H1 (cell line): ENCODE data around the gene DCLK1. TPM values are rescaled to one million over a fixed set of nuclear protein-coding genes. Genes with fewer than 3 reads are reported as not detected.
A peak's percentile ranks its signal among the peaks of the same experiment; 100 is the strongest.

Source experiments
- CTCF ChIA-PET: fragments of 300-600 bp; sonication (Branson Sonifier 250); formaldehyde crosslinking; loops from one replicate; lab custom pipeline; 2021; ENCODE audit not compliant: partially characterized antibody; lab: Charles Lee
- POLR2A ChIA-PET: fragments of 300-600 bp; sonication (Branson Sonifier 250); formaldehyde crosslinking; loops from one replicate; lab custom pipeline; 2021; ENCODE audit warnings: inconsistent platforms; ENCODE audit not compliant: partially characterized antibody; lab: Charles Lee
- DNase-seq, 2 experiments: peaks; one replicate each; pipeline versions ENCODE4 v3.0.0 to v3.0.0-alpha.2; 2010 to 2022; ENCODE audit warnings: low spot score in 2 of 2, low read depth in 1 of 2, mixed read lengths in 1 of 2
- FAIRE-seq: peaks from 2 replicates; lab custom pipeline; 2011; peaks lifted over from hg19 to GRCh38; lab: Jason Lieb, UNC
- H2AFZ ChIP-seq: 2 replicates; pipeline ENCODE4 v1.8.1; 2012; ENCODE audit warnings: low read length, inconsistent platforms
- H2AK5ac ChIP-seq: 2 replicates; pipeline ENCODE4 v1.6.1; 2013; ENCODE audit warnings: low read depth, low read length
- H2BK120ac ChIP-seq: replicated peaks from 2 replicates; pipeline ENCODE3; 2013; ENCODE audit warnings: low read depth, low read length, inconsistent platforms
- H2BK12ac ChIP-seq: 2 replicates; pipeline ENCODE4 v1.6.1; 2013; ENCODE audit warnings: low read depth, low read length
- H2BK15ac ChIP-seq: 2 replicates; pipeline ENCODE4 v1.6.1; 2013; ENCODE audit warnings: low read length
- H2BK20ac ChIP-seq: 2 replicates; pipeline ENCODE4 v1.6.1; 2013; ENCODE audit warnings: low read length
- H2BK5ac ChIP-seq: 2 replicates; pipeline ENCODE4 v1.6.1; 2013; ENCODE audit warnings: low read depth, low read length
- H3K14ac ChIP-seq: 2 replicates; pipeline ENCODE4 v1.6.1; 2013; ENCODE audit warnings: inconsistent platforms; ENCODE audit not compliant: insufficient read length
- H3K18ac ChIP-seq: 2 replicates; pipeline ENCODE4 v1.6.1; 2013; ENCODE audit warnings: low read length; ENCODE audit errors: extremely low read depth
- H3K23ac ChIP-seq: 2 replicates; pipeline ENCODE4 v1.6.1; 2013; ENCODE audit warnings: inconsistent platforms; ENCODE audit not compliant: insufficient read length
- H3K23me2 ChIP-seq: 2 replicates; pipeline ENCODE4 v1.6.1; 2013; ENCODE audit warnings: low read depth, low read length
- H3K27ac ChIP-seq: 2 replicates; pipeline ENCODE4 v1.6.1; 2011; ENCODE audit warnings: low read depth, low read length, inconsistent platforms
- H3K27me3 ChIP-seq, 4 experiments: replicated peaks in 1 of 4; 1 replicate in 1 of 4; 2 replicates in 3 of 4; pipeline versions ENCODE4 v1.6.1 to v1.8.1; 2011 to 2013; ENCODE audit warnings: low read length in 3 of 4, mild to moderate bottlenecking in 3 of 4, inconsistent platforms in 2 of 4, mixed read lengths in 2 of 4, moderate library complexity in 1 of 4; ENCODE audit not compliant: control insufficient read depth in 3 of 4, insufficient read depth in 3 of 4; ENCODE audit errors: extremely low read depth in 1 of 4
- H3K36me3 ChIP-seq, 4 experiments: 2 replicates each; pipeline versions ENCODE4 v1.6.1 to v1.8.1; 2011 to 2013; ENCODE audit warnings: mild to moderate bottlenecking in 4 of 4, low read length in 3 of 4, moderate library complexity in 2 of 4, control low read depth in 1 of 4, inconsistent platforms in 1 of 4; ENCODE audit not compliant: insufficient read depth in 4 of 4, control insufficient read depth in 2 of 4
- H3K4ac ChIP-seq: replicated peaks from 2 replicates; pipeline ENCODE3; 2013; ENCODE audit warnings: low read length, low read depth, mixed read lengths, inconsistent platforms; ENCODE audit not compliant: insufficient read length
- H3K4me1 ChIP-seq, 4 experiments: replicated peaks in 1 of 4; 1 replicate in 1 of 4; 2 replicates in 3 of 4; pipeline versions ENCODE4 v1.6.1 to v1.8.1; 2011 to 2013; ENCODE audit warnings: low read length in 3 of 4, inconsistent platforms in 2 of 4, mixed read lengths in 1 of 4; ENCODE audit not compliant: insufficient read depth in 4 of 4, control insufficient read depth in 3 of 4
- H3K4me2 ChIP-seq, 2 experiments: 2 replicates each; pipeline versions ENCODE4 v1.6.1 to v1.8.1; 2011 to 2013; ENCODE audit warnings: low read depth in 2 of 2, low read length in 2 of 2, control low read depth in 1 of 2, inconsistent platforms in 1 of 2, mild to moderate bottlenecking in 1 of 2; ENCODE audit not compliant: insufficient read depth in 1 of 2
- H3K4me3 ChIP-seq, 4 experiments: fragments of 200-600, 300-600 bp in 1 of 4; sonication (generic), shearing (Covaris generic), sonication (Bioruptor Twin) in 1 of 4; 2 replicates each; pipeline versions ENCODE4 v1.5.1 to v1.8.1; 2011 to 2016; ENCODE audit warnings: low read length in 4 of 4, low read depth in 3 of 4, control low read depth in 2 of 4, inconsistent platforms in 2 of 4, mild to moderate bottlenecking in 2 of 4, mixed read lengths in 1 of 4, moderate library complexity in 1 of 4; ENCODE audit not compliant: insufficient read depth in 2 of 4; ENCODE audit errors: extremely low read depth in 1 of 4
- H3K56ac ChIP-seq: replicated peaks from 2 replicates; pipeline ENCODE3; 2013; ENCODE audit warnings: low read depth, mild to moderate bottlenecking, mixed read lengths, low read length, inconsistent platforms; ENCODE audit not compliant: insufficient read length
- H3K79me1 ChIP-seq: 2 replicates; pipeline ENCODE4 v1.6.1; 2013; ENCODE audit warnings: low read depth, low read length, control low read depth
- H3K79me2 ChIP-seq, 2 experiments: 2 replicates each; pipeline versions ENCODE4 v1.6.1 to v1.8.1; 2012 to 2013; ENCODE audit warnings: low read length in 2 of 2, mild to moderate bottlenecking in 2 of 2, inconsistent platforms in 1 of 2; ENCODE audit not compliant: insufficient read depth in 2 of 2, control insufficient read depth in 1 of 2
- H3K9ac ChIP-seq, 4 experiments: replicated peaks in 1 of 4; 1 replicate in 1 of 4; 2 replicates in 3 of 4; pipeline versions ENCODE4 v1.6.1 to v1.8.1; 2011 to 2013; ENCODE audit warnings: low read depth in 3 of 4, low read length in 3 of 4, control low read depth in 2 of 4, mild to moderate bottlenecking in 2 of 4, moderate library complexity in 2 of 4, inconsistent platforms in 1 of 4; ENCODE audit errors: extremely low read depth in 1 of 4
- H3K9me3 ChIP-seq, 2 experiments: 2 replicates each; pipeline versions ENCODE4 v1.6.1 to v1.8.1; 2012 to 2013; ENCODE audit warnings: mild to moderate bottlenecking in 2 of 2, moderate library complexity in 2 of 2, control low read depth in 1 of 2, inconsistent platforms in 1 of 2, low read depth in 1 of 2, low read length in 1 of 2, mixed read lengths in 1 of 2; ENCODE audit not compliant: insufficient read depth in 2 of 2
- H4K20me1 ChIP-seq, 2 experiments: replicated peaks in 1 of 2; 2 replicates each; pipeline versions ENCODE3 to v1.8.1; 2011 to 2013; ENCODE audit warnings: inconsistent platforms in 2 of 2, low read length in 2 of 2, mild to moderate bottlenecking in 1 of 2; ENCODE audit not compliant: insufficient read depth in 2 of 2, control insufficient read depth in 1 of 2
- H4K5ac ChIP-seq: 2 replicates; pipeline ENCODE4 v1.6.1; 2013; ENCODE audit warnings: low read length, low read depth, mixed read lengths, inconsistent platforms; ENCODE audit not compliant: insufficient read length
- H4K8ac ChIP-seq: 2 replicates; pipeline ENCODE4 v1.8.0; 2013; ENCODE audit warnings: mild to moderate bottlenecking, moderate library complexity, low read length, inconsistent platforms; ENCODE audit not compliant: insufficient read depth; ENCODE audit errors: extremely low read depth
- H4K91ac ChIP-seq: replicated peaks from 2 replicates; pipeline ENCODE3; 2013; ENCODE audit warnings: low read length, mixed read lengths, inconsistent platforms; ENCODE audit not compliant: insufficient read length
- NRF1 ChIP-seq: IDR thresholded peaks from 2 replicates; pipeline ENCODE4 v1.6.1; 2011; ENCODE audit warnings: mild to moderate bottlenecking, low read depth, low read length, improper control_type of control experiment
- RAD21 ChIP-seq, 2 experiments: IDR thresholded peaks in 1 of 2; conservative IDR thresholded peaks in 1 of 2; 2 replicates each; pipeline ENCODE4 v1.6.1; 2011; ENCODE audit warnings: low read depth in 2 of 2, low read length in 2 of 2, improper control_type of control experiment in 1 of 2, inconsistent platforms in 1 of 2, mild to moderate bottlenecking in 1 of 2, moderate library complexity in 1 of 2
- WGBS, 2 experiments: shearing (Covaris generic) in 1 of 2; methylation state at CpG; one replicate each; pipeline versions ENCODE4 v1.1.6 to v1.1.7; 2013 to 2015; ENCODE audit warnings: low lambda C conversion rate in 2 of 2, mixed read lengths in 2 of 2, inconsistent platforms in 1 of 2, low coverage in 1 of 2, missing lambda C conversion rate in 1 of 2; ENCODE audit not compliant: insufficient replicate concordance in 2 of 2, insufficient coverage in 1 of 2, insufficient read length in 1 of 2; ENCODE audit errors: extremely low coverage in 1 of 2, missing lambda C conversion rate in 1 of 2; 5-methylcytosine and 5-hydroxymethylcytosine counted together
- polyA plus RNA-seq, 7 experiments: library from polyadenylated mRNA; depleted of rRNA in 3 of 7; stranded (reverse) in 5 of 7; unstranded in 2 of 7; fragments of >200 nt in 5 of 7; fragments of 200-250 nt in 2 of 7; gene quantifications; 1 replicate in 5 of 7; 2 replicates in 1 of 7; 4 replicates in 1 of 7; pipeline versions ENCODE4 v1.2.1 to v1.2.3, GENCODE V29; 2011 to 2013; ENCODE audit warnings: missing spikeins in 2 of 7, mixed read lengths in 2 of 7
- total RNA-seq: library from RNA; stranded (reverse); fragmentation: NEBNext Ultra II Directional; extraction: Animal tissue kit (Norgen Biotek cat#: 25700); gene quantifications from 2 replicates; pipeline ENCODE4 v1.2.1, GENCODE V29; 2021
- TF ChIP-seq, protein P1 (sequence below), 3 experiments: IDR thresholded peaks; 1 replicate in 2 of 3; 2 replicates in 1 of 3; pipeline versions ENCODE4 v1.5.1 to v1.6.1; 2011; ENCODE audit warnings: low read length in 3 of 3, mild to moderate bottlenecking in 3 of 3, inconsistent platforms in 2 of 3, low read depth in 1 of 3, moderate library complexity in 1 of 3; ENCODE audit not compliant: insufficient read depth in 1 of 3; ENCODE audit errors: control extremely low read depth in 1 of 3

DCLK1 gene
- total and polyA plus RNA-seq, 2 of the 8 experiments (the other 6 are each of a cell fraction or from before 2014, with no cell fraction given), result 22.8 to 41.0 TPM

DNA sequence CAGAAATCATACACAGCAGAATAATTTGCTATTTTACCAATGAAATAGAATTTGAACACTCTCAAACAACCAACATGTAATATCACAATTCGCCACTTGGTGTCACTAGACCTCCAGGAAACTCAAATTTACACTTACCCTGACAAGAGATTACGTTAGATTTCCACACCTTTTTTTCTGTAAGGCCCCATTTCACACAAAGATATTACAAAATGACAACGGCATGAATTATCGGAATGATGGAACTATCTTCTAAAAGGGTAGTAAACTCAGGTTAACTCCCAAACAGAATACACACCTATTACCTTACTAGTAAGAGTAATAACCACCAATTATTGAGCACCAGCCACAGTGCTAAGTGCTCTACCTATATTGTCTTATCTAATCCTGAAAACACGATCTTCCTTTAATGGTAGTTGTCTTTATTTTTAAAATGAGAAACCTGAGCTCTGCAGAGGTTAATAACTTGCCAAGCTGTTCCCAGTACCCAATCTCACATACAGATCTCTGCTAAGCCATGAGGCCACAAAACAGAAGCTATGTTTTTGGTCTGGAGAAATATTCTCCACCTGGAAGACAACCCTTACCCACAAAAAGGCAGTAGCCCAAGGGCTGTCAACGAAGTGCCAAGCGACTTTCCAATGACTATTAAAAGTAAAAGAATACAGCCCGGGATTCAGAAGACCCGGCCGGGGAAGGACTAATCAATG, 152.4 kb downstream of the DCLK1 start:
- WGBS, 2 experiments, result 65% methylated on average over 10 of the region's 10 CpGs; no CpG with 5 or more reads in 1 of the 2 experiments
- no peak overlapping the region for H2BK5ac ChIP-seq
- no peaks in the 10 kb centered on the region for H3K27me3 ChIP-seq
- peaks cover 0 to 3% (median 2%) of the 10 kb centered on the region in 4 experiments; a peak in 1 of 8 replicates for H3K36me3 ChIP-seq
- ChIA-PET POLR2A (interaction anchor here (0.7 to 1.4 kb wide), 3 partner anchors 10 to 297 kb away, joined by 3 to 7 read pairs (median 3); no protein-coding TSS in a partner anchor), CTCF (interaction anchor here (0.6 to 4.3 kb wide), 45 partner anchors 8 to 1061 kb away, joined by 3 to 81 read pairs (median 3); no protein-coding TSS in a partner anchor)
- H3K9me3 ChIP-seq, result peaks cover 13 to 27% of the 10 kb centered on the region in 2 experiments; a peak in 3 of 4 replicates
- no peak overlapping the region for H3K4me3 ChIP-seq
- H3K56ac ChIP-seq, result no peak overlapping the region
- FAIRE-seq (peak; percentile 91), DNase-seq (peak in 1 of 2 experiments; percentile 72)
- H3K79me2 ChIP-seq, result no peaks in the 10 kb centered on the region
- H3K23me2 ChIP-seq, result no peaks in the 10 kb centered on the region
- H2BK20ac ChIP-seq, result no peak overlapping the region
- H3K4ac ChIP-seq, result no peak overlapping the region
- no peak overlapping the region for H3K9ac ChIP-seq
- H2BK15ac ChIP-seq, result no peak overlapping the region
- no peak overlapping the region for H2BK120ac ChIP-seq
- H2BK12ac ChIP-seq, result no peak overlapping the region
- H4K5ac ChIP-seq, result no peak overlapping the region
- no peak overlapping the region for H2AFZ ChIP-seq
- no peaks in the 10 kb centered on the region; a peak in 1 of 7 replicates for H3K4me1 ChIP-seq
- no peaks in the 10 kb centered on the region for H4K20me1 ChIP-seq
- H3K14ac ChIP-seq, result no peak overlapping the region
- H3K23ac ChIP-seq, result no peak overlapping the region
- no peak overlapping the region for H3K27ac ChIP-seq
- no peak overlapping the region for H4K91ac ChIP-seq
- no peak for TF ChIP-seq NRF1
- TF ChIP-seq RAD21 (IDR thresholded peaks at IDR 0.05 in 1 of 2, conservative IDR thresholded peaks at IDR 0.05 in 1 of 2; ENCODE audit: low read depth in 2 of 2, low read length in 2 of 2), result peak; percentile 95 to 96
- TF ChIP-seq, protein P1, sequence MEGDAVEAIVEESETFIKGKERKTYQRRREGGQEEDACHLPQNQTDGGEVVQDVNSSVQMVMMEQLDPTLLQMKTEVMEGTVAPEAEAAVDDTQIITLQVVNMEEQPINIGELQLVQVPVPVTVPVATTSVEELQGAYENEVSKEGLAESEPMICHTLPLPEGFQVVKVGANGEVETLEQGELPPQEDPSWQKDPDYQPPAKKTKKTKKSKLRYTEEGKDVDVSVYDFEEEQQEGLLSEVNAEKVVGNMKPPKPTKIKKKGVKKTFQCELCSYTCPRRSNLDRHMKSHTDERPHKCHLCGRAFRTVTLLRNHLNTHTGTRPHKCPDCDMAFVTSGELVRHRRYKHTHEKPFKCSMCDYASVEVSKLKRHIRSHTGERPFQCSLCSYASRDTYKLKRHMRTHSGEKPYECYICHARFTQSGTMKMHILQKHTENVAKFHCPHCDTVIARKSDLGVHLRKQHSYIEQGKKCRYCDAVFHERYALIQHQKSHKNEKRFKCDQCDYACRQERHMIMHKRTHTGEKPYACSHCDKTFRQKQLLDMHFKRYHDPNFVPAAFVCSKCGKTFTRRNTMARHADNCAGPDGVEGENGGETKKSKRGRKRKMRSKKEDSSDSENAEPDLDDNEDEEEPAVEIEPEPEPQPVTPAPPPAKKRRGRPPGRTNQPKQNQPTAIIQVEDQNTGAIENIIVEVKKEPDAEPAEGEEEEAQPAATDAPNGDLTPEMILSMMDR (IDR thresholded peaks at IDR 0.05; ENCODE audit: control extremely low read depth in 1 of 3, insufficient read depth in 1 of 3, low read depth in 1 of 3, low read length in 3 of 3), result peak in 2 of 3 experiments; percentile 52 to 64; a peak in 2 of 4 replicates
- no peak overlapping the region for H3K4me2 ChIP-seq
- no peak overlapping the region for H2AK5ac ChIP-seq
- H3K79me1 ChIP-seq, result no peaks in the 10 kb centered on the region
- H3K18ac ChIP-seq, result no peak overlapping the region
- no peak overlapping the region for H4K8ac ChIP-seq
